Neural progenitor cell (in vitro differentiated cells): ENCODE data around the gene NCOA1.

Experiments used
- EZH2 ChIP-seq: fragments of 200-600 bp; sonication (generic); IDR thresholded peaks from 2 replicates; pipeline ENCODE4 v1.6.1; 2017; ENCODE audit warnings: antibody characterized with exemption, mild to moderate bottlenecking, moderate library complexity
- TF ChIP-seq, protein P1 (sequence below): fragments of 200-600 bp; sonication (generic); IDR thresholded peaks from 2 replicates; pipeline ENCODE4 v1.5.1; 2017; ENCODE audit warnings: antibody characterized with exemption, mild to moderate bottlenecking

DNA sequence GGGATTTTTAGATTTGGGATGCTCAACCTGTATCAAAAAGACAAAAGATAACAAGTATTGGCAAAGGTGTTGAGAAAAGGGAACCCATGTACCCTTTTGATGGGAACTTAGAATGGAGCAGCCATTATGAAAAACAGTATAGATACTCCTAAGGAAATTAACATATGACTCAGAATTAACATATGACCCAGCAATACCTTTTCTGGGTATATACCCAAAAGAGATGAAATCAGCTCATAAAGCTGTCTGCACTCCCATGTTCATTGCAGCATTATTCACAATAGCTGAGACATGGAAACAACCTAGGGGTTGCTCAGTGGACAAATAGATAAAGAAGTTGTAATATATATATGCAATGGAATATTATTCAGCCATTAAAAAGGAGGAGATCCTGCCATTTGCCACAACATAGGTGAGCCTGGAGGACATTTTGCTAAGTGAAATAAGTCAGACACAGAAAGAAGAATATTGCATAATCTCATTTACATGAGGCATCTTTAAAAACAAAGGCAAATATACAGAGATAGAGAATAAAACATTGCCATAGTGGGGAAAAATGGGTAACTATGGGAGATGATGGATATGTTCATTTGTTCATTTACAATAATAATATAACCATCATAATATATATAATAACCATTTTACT, 160.1 kb downstream of the NCOA1 start:
- TF ChIP-seq, protein P1, sequence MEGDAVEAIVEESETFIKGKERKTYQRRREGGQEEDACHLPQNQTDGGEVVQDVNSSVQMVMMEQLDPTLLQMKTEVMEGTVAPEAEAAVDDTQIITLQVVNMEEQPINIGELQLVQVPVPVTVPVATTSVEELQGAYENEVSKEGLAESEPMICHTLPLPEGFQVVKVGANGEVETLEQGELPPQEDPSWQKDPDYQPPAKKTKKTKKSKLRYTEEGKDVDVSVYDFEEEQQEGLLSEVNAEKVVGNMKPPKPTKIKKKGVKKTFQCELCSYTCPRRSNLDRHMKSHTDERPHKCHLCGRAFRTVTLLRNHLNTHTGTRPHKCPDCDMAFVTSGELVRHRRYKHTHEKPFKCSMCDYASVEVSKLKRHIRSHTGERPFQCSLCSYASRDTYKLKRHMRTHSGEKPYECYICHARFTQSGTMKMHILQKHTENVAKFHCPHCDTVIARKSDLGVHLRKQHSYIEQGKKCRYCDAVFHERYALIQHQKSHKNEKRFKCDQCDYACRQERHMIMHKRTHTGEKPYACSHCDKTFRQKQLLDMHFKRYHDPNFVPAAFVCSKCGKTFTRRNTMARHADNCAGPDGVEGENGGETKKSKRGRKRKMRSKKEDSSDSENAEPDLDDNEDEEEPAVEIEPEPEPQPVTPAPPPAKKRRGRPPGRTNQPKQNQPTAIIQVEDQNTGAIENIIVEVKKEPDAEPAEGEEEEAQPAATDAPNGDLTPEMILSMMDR = no peak
- TF ChIP-seq EZH2 = no peak
